Esophagus squamous epithelium (tissue), 5 donors: ENCODE measurements around the gene GGCX. TPM values are rescaled to one million over a fixed set of nuclear protein-coding genes. Genes with fewer than 3 reads are reported as not detected.
"Not testable (repeated sequence)": the region's sequence is repeated elsewhere in the genome, so short reads cannot be mapped to it uniquely, and the experiment has no call there.

Source experiments
- DNase-seq: peaks from one replicate; lab custom pipeline; 2025; lab: John Stamatoyannopoulos, UW
- H3K27ac ChIP-seq, 4 donors: fragments of 200-600 bp; sonication (generic); one replicate each; pipeline ENCODE4 v1.5.1; 2016 to 2019; ENCODE audit warnings: mild to moderate bottlenecking in 1 of 4
- H3K27me3 ChIP-seq, 4 donors: fragments of 200-600 bp; sonication (generic); 1 replicate in 3 of 4; 2 replicates in 1 of 4; pipeline versions ENCODE4 v1.5.1 to v1.6.0; 2017 to 2021; ENCODE audit warnings: antibody characterized with exemption in 1 of 4
- H3K36me3 ChIP-seq, 3 donors: fragments of 200-600 bp; sonication (generic); one replicate each; pipeline ENCODE4 v1.5.1; 2016 to 2019
- H3K4me1 ChIP-seq, 3 donors: fragments of 200-600 bp; sonication (generic); one replicate each; pipeline ENCODE4 v1.5.1; 2017 to 2019
- H3K4me3 ChIP-seq, 4 donors: fragments of 200-600 bp; sonication (generic); 1 replicate in 3 of 4; 2 replicates in 1 of 4; pipeline ENCODE4 v1.5.1; 2016 to 2019; ENCODE audit warnings: mild to moderate bottlenecking in 2 of 4, moderate library complexity in 1 of 4
- H3K9me3 ChIP-seq, 3 donors: fragments of 200-600 bp; sonication (generic); one replicate each; pipeline ENCODE4 v1.5.1; 2016 to 2019
- POLR2A ChIP-seq, 4 donors: fragments of 450-650 bp; IDR thresholded peaks; one replicate each; pipeline ENCODE4 v1.6.1; 2017; ENCODE audit warnings: antibody characterized with exemption in 4 of 4, mild to moderate bottlenecking in 4 of 4, moderate library complexity in 3 of 4
- WGBS, 2 donors: methylation state at CpG; one replicate each; pipeline ENCODE4 v1.1.5; 2018; 5-methylcytosine and 5-hydroxymethylcytosine counted together
- intact Hi-C: fragments of 100-400 bp; cut with DNase I; formaldehyde crosslinking; loops from one replicate; pipeline ENCODE4 v1.15.0; 2022
- total RNA-seq, 4 donors: library from RNA; depleted of rRNA; stranded (reverse); fragments of >200 nt; gene quantifications; one replicate each; pipeline ENCODE4 v1.1.0, GENCODE V29; 2016
- TF ChIP-seq, protein P1 (sequence below), 6 experiments: fragments of 450-650 bp in 4 of 6; fragments of 200-600 bp in 2 of 6; sonication (generic) in 2 of 6; IDR thresholded peaks; one replicate each; pipeline ENCODE4 v1.5.1; 2016 to 2019; ENCODE audit warnings: antibody characterized with exemption in 6 of 6, mild to moderate bottlenecking in 4 of 6, moderate library complexity in 4 of 6
- donor health status: DM: yes; HTN: yes; CAD: no.

The GGCX gene
- total RNA-seq, 4 donors from 2014 or later, result 19.7 to 27.5 (median 23.3) TPM

DNA sequence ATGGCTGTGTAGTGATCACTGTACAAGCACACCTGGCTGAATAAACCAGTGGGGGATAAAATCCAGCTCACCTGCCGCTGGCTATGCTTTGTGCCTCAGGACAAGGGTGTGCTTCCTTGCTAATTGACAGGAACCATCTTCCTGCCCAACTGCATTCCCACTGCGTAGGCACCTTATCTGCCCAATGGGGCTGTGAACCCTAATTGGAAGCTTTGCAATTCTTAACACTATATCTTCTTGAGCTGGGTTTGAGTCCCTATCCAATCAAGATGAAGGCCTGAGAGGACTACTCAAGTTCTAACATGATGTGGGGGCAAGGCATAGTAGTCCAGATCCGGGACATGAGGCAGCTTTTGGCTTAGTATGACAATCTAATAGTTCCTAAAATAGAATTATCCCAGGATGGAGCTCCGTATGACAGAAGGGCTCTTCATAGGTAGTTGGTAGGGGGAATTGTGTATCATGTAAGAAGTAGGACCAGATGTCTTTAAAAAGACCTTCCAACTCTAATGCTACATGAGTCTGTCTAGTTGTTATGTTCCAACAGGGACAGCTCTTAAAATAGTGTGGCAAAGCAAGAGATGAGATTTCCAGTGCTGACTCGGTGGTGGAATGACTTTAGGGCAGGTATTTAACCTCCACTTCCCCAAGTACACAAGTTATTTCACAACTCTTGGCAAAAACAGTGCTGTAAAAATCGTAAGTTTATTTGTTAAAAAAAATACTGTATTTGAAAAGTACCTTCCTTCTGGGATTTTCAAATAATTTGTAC is 43.5 kb upstream of the GGCX start:
- 38 to 53% methylated on average over 6 of the region's 6 CpGs for WGBS, 2 donors
- Histone ChIP-seq H3K27me3 (no peaks in the 10 kb centered on the region), H3K4me1 (peaks cover 25 to 92% (median 36%) of the 10 kb centered on the region in 3 donors), H3K4me3 (peak overlapping the region in 1 of 4 donors; percentile 88), H3K36me3 (peaks cover 0 to 47% (median 6%) of the 10 kb centered on the region in 3 donors), H3K9me3 (no peaks in the 10 kb centered on the region), H3K27ac (peak overlapping the region; percentile 3 to 70 (median 60))
- intact Hi-C loops, result no loop called here
- no peak for DNase-seq
- TF ChIP-seq POLR2A (IDR thresholded peaks at IDR 0.05), result no peak
- TF ChIP-seq, protein P1, sequence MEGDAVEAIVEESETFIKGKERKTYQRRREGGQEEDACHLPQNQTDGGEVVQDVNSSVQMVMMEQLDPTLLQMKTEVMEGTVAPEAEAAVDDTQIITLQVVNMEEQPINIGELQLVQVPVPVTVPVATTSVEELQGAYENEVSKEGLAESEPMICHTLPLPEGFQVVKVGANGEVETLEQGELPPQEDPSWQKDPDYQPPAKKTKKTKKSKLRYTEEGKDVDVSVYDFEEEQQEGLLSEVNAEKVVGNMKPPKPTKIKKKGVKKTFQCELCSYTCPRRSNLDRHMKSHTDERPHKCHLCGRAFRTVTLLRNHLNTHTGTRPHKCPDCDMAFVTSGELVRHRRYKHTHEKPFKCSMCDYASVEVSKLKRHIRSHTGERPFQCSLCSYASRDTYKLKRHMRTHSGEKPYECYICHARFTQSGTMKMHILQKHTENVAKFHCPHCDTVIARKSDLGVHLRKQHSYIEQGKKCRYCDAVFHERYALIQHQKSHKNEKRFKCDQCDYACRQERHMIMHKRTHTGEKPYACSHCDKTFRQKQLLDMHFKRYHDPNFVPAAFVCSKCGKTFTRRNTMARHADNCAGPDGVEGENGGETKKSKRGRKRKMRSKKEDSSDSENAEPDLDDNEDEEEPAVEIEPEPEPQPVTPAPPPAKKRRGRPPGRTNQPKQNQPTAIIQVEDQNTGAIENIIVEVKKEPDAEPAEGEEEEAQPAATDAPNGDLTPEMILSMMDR (IDR thresholded peaks at IDR 0.05), result no peak

DNA sequence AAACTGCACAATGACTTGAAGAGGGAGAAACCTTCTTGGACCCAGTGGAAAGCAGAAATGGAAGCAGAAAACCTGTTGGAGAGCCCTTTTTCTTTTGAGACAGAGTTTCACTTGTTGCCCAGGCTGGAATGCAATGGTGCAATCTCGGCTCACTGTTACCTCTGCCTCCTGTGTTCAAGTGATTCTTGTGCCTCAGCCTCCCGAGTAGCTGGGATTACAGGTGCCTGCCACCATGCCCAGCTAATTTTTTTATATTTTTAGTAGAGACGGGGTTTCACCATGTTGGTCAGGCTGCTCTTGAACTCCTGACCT is 42.8 kb upstream of the GGCX start:
- intact Hi-C loops, H3K9me3 ChIP-seq, H3K27me3 ChIP-seq, DNase-seq: not testable (repeated sequence)
- Histone ChIP-seq H3K4me1 (peaks cover 25 to 89% (median 36%) of the 10 kb centered on the region in 3 donors), H3K36me3 (peaks cover 0 to 47% (median 6%) of the 10 kb centered on the region in 3 donors), H3K27ac (peak overlapping the region; percentile 3 to 70 (median 60)), H3K4me3 (peak overlapping the region in 2 of 4 donors; percentile 60 to 88)
- WGBS, 2 donors, result 36 to 68% methylated on average over 2 to 3 of the region's 3 CpGs

DNA sequence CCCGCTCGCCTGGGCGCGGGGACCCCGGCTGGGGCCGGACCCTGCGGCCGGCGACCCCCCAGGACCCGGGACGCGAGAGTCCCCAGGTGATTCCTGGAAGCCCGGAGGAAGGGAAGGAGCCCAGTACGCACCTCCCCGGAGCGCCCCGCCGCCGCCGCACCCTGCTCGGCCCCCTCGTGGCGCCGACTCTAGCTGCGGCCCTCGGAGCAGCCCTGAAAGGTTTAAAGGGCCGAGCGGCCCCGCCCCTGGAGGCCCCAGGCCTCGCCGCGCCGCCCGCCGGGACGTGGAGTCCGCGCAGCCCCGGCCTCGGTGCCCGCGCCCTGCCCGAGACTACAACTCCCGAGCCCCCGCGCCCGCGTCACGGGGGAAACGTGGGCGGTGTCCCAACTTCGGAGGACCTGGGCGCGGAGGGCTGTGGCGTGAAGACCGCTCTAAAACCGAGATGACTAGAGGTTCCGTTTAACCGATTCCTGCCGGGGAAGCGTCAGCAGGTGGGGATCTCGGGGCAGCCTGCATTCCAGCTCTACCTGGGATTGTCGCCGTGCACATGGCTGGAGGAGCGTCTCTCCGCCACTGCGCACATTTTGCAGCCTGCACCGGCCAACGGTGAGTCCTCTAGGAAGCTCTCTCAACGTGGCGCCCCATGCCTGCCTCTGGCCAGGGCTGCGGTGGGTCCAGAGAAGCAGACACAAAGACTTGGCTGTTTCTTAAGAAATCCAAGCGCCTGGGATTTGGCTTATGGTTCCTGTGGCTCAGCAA is 41.4 kb upstream of the GGCX start, which contains the start of gene TMEM150A:
Gene TMEM150A (minus strand): TSS at position 223 of the 759 bp plus-strand sequence. CDS start 750 bp downstream, outside the sequence.
- peak; percentile 80 for DNase-seq
- peaks cover 25 to 76% (median 36%) of the 10 kb centered on the region in 3 donors for H3K4me1 ChIP-seq
- peak in 2 of 4 donors; percentile 84 to 92 for TF ChIP-seq POLR2A (IDR thresholded peaks at IDR 0.05)
- TF ChIP-seq, protein P1 (IDR thresholded peaks at IDR 0.05), result peak in 4 of 6 experiments; percentile 24 to 53 (median 51)
- peaks cover 8 to 47% (median 9%) of the 10 kb centered on the region in 3 donors for H3K36me3 ChIP-seq
- H3K27ac ChIP-seq, result peak within 1 kb of the TSS; percentile 82 to 95 (median 87)
- no peaks in the 10 kb centered on the region for H3K27me3 ChIP-seq
- intact Hi-C loops, result no loop called here
- WGBS, 2 donors, result 0 to 2% methylated on average over 1 to 19 of the region's 73 CpGs
- H3K9me3 ChIP-seq, result no peaks in the 10 kb centered on the region
- H3K4me3 ChIP-seq, result peak within 1 kb of the TSS; percentile 60 to 88 (median 68)

DNA sequence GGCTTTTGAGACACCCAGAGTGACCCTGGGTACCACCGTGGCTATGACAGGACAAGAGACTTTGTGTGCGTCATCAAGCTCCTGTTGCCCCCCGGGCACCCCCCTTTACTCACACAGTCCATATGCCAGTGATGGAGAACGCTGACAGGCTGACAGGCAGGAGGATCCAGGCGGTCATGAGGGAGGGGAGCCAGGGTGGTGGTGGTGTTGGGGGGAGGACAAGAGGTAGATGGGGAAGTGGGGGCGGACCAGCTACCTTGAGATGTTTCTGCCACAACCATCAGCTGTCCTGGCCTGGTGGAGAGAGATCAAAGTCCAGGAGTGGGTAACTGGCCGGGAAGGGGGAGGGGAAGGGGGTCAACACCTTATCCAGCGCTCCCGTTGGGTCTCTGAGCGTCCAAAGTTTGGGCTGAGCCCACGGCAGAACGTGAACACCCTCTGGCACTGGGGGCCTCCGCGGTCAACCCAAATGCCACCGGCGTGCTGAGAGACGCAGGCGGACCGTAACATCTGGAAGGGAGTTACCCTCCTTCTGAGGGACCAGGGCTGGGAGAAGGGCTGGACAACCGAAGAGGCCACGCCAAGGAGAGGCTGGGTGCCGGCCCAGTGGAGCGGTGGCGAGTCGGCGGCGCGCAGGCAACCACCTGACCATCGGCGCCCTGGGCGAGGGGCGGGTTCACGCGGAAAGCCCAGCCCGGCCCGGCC is 40.6 kb upstream of the GGCX start:
- DNase-seq, result no peak
- Histone ChIP-seq H3K4me3 (peak overlapping the region; percentile 60 to 88 (median 68)), H3K9me3 (no peaks in the 10 kb centered on the region), H3K4me1 (peaks cover 25 to 77% (median 39%) of the 10 kb centered on the region in 3 donors), H3K27ac (peak overlapping the region; percentile 82 to 95 (median 87)), H3K36me3 (peaks cover 8 to 47% (median 16%) of the 10 kb centered on the region in 3 donors), H3K27me3 (no peaks in the 10 kb centered on the region)
- TF ChIP-seq, protein P1 (IDR thresholded peaks at IDR 0.05), result no peak
- TF ChIP-seq POLR2A (IDR thresholded peaks at IDR 0.05), result no peak
- 9 to 32% methylated on average over 4 to 18 of the region's 36 CpGs for WGBS, 2 donors
- intact Hi-C loops, result no loop called here
